GM18519 (cell line): Measurements from ENCODE around the gene HSPB6.
A peak's percentile ranks its signal among the peaks of the same experiment; 100 is the strongest.
"Not testable (repeated sequence)": the region's sequence is repeated elsewhere in the genome, so short reads cannot be mapped to it uniquely, and the experiment has no call there.

Experiments
- ATAC-seq: cut with Tn5 transposase; IDR thresholded peaks from one replicate; pipeline ENCODE4 v1.9.1; 2021; ENCODE audit warnings: mild to moderate bottlenecking, moderate library complexity; ENCODE audit not compliant: unreplicated experiment, low FRiP score

The HSPB6 gene

DNA sequence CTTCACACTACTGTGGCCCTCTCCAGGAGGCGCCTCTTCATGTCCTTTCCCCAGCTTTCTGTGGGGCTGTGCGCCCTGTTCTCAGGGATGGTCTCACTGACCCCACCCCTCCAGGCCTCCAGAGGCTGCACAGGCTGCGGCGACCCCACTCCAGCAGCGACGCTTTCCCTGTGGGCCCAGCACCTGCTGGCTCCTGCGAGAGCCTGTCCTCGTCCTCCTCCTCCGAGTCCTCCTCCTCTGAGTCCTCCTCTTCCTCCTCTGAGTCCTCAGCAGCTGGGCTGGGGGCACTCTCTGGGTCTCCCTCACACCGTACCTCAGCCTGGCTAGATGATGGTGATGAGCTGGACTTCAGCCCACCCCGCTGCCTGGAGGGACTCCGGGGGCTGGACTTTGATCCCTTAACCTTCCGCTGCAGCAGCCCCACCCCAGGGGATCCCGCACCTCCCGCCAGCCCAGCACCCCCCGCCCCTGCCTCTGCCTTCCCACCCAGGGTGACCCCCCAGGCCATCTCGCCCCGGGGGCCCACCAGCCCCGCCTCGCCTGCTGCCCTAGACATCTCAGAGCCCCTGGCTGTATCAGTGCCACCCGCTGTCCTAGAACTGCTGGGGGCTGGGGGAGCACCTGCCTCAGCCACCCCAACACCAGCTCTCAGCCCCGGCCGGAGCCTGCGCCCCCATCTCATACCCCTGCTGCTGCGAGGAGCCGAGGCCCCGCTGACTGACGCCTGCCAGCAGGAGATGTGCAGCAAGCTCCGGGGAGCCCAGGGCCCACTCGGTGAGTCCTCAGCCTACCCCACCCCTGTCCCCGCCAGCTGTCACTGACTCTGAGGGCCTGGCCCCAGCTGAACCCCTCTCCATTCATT, 29.7 kb upstream of the HSPB6 start:
- no peak for ATAC-seq

DNA sequence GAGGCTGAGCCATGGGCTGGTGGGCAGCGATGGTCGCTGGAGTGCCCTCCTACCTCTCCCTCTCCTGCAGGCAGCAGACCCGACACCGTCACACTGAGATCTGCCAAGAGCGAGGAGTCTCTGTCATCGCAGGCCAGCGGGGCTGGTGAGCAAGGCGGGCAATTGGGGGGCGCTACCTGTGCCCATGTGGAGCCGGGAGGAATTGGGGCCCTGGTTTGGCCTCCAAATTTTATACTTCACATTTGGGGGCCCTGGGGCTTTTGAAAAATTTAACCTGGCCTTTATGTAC, 28.5 kb upstream of the HSPB6 start:
- ATAC-seq = no peak

DNA sequence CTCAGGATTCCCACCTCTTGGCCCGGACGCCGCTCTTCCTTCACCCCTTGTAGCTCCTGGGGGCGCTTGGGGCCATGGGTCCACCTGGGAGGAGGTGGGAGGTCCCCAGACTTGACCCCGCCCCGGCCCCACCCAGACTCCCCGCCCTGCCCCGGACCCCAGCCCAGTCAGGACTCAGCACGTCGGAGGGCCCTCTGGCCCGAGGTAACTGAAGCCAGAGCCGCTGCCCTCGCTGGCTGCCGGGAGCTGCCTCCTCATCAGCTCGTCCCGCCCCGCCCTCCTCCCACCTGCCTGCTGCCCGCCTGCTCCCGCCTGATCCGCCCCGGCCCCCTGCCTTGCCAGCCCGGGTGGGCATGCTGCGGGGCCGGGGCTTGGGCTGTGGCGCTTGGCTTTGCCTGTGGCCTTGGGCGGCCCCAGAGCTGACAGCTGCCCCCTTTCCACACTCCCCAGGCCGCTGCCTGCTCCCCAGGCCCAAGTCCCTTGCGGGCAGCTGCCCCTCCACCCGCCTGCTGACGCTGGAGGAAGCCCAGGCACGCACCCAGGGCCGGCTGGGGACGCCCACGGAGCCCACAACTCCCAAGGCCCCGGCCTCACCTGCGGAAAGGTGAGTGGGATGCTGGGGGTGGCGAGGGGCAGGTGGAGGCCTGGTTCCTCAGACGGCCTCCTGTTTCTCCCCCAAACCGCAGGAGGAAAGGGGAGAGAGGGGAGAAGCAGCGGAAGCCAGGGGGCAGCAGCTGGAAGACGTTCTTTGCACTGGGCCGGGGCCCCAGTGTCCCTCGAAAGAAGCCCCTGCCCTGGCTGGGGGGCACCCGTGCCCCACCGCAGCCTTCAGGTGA, 27.9 kb upstream of the HSPB6 start:
- no peak for ATAC-seq

DNA sequence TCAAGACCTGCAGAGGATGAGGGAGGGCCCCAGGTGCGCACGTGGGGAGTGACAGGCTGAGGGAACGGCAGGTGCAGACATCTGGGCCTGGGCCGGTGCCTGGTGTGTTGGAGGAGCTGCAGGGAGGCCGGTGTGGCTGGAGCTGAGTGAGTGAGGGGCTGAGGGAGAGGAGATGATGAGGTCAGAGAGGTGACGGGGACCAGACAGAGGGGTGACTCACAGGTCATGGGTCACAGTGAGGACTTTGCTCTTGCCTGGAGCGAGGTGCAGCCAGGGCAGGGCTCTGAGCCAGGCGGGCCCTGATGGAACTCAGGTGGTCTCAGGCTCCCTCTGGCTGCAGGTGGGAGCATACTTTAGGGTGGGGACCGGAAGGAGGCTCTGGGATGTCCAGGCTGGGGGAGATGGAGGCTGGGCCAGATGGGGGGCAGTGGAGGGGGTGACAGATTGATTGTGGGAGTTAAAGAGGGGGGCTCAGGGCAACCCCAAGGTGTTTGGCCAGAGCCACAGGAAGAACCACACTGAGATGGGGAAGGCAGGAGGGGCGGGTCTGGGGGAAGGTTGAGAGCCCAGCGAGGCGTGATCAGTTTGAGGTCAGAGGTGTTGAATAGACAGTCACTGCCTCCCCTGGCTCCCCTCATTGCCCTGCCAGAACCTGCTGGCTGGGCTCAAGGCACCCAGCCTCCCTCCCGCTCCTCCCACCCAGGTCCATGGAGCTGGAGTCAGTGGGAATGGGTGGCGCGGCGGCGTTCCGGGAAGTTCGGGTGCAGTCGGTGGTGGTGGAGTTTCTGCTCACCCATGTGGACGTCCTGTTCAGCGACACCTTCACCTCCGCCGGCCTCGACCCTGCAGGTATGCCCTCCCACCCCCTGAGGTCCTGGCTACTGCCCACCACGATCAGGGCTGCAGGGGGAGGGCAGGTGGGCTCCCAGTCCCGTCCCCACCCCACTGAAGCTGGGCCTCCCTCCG, 26.9 kb upstream of the HSPB6 start:
- no peak for ATAC-seq

DNA sequence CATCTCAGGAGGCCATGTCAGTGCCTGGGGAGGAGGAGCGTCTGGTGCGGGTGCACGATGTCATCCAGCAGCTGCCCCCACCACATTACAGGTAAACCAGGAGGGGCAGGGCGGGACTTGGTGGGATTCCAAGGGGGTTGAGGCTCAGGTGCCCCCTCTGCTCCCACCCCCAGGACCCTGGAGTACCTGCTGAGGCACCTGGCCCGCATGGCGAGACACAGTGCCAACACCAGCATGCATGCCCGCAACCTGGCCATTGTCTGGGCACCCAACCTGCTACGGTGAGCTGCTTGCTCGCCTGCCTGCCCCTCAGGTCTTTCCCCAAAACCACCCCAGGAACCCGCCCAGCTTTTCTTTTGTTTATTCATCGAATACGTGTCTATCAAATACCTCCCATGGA, 25.8 kb upstream of the HSPB6 start:
- ATAC-seq = no peak

DNA sequence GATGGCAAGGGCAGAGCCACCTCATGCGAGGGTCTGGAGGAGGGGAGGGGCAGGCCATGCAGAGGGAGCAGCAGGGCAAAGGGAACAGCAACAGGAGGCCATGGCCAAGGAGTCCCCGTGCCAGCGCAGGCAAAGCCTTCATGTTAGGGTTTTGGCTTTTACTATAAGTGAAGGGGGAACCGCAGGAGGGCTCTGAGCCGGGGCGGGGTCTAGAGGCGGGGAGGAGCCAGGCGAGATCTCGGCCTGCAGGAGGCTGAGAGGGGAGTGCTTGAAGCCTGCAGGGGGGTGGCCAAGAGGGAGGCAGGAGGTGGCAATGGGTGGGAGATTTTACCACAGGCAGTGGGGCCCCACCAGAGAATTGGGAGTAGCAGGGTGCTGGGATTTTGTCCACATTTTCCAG, 24.8 kb upstream of the HSPB6 start:
- no peak for ATAC-seq

DNA sequence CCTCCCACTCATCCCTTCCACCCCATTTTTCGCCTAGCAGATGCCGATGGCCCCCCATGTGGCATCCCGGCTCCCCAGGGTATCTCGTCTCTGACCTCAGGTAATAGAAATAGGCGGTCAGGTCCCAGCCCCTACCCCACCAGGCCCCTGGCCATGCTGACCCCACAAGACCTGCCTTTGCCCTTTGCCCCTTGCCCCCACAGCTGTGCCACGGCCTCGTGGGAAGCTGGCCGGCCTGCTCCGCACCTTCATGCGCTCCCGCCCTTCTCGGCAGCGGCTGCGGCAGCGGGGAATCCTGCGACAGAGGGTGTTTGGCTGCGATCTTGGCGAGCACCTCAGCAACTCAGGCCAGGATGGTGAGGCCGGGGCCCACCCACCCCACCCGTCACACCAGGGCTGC, 23.9 kb upstream of the HSPB6 start:
- ATAC-seq = no peak

DNA sequence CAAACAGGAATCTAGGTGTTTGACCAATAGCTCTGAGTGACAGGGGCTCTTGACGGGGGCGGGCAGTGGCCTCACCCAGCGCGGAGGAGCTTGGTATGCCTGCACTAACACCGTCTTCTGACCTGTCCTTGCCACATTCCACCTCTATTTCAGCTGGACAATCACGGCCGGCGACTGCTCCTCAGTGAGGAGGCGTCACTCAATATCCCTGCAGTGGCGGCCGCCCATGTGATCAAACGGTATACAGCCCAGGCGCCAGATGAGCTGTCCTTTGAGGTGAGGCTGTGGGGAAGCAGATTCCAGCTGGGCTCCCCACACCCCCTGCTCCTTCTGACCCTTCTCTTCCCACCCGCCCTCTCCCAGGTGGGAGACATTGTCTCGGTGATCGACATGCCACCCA, 23.2 kb upstream of the HSPB6 start:
- ATAC-seq = no peak

DNA sequence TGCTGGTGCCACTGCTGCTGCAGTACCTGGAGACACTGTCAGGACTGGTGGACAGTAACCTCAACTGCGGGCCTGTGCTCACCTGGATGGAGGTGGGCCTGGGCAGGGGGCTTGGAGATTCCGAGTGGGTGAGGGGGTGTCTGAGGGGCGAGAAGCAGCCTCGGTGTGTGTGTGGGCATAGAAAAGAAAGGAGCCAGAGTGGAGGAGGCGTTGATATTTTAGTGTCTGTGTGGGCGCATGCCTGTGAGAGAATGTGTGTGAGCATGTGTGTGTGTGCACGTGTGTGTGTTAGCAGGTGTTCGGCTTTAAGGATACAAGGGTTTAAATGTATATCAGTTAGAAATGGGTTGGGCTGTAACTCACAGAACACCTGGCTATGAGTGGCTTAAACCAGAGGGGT, 22.2 kb upstream of the HSPB6 start:
- no peak for ATAC-seq

DNA sequence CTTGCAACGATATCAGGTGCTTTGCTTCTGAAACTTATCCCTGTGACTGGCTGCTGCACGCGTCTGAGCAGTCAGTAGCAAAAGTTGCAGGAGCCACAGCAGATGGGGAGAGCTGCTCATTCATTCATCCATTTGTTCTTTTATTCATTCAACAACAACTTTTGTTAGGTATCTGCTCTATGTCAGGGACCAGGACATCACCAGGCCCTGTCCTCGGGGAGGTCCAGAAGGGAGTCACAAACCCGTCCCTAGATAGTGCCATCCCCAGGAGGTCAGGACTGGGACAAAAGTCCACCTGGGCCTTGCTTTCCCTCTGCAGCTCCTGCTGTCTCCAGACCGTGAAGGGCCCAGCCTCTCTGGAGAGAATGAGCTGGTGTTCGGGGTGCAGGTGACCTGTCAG, 21.1 kb upstream of the HSPB6 start:
- ATAC-seq = no peak

DNA sequence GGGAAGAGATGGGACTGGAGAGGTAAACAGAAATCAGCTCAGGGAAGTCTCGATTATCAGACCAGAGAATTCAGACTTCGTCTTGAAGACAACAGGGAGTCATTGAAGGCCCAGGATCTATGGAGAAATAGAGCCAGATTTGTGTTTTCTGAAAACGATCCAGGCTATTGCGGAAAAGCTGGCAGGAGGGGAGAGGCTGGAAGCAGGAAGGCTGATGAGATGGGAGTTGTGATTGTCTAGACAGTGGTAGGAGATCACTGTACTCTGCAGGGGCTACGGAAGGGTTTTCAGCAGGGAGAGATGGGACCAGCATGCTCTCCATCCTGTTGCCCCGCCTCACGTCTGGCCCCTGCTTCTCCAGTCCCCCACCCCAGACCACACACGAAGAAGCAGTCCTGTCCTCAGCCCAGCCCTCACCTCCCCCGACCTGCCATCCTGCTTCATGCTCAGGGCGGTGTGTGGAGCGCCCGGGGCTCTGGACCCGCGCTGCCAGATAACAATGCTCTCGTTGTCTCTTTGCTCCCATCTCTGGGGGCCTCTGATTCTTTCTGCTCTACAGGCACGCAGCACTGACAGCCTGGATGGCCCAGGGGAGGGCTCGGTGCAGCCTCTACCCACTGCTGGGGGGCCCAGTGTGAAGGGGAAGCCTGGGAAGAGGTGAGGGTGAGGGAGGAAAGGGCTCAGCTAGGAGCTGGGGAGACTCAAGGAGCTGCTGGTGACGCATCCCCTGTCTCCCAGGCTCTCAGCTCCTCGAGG, 20.4 kb upstream of the HSPB6 start:
- ATAC-seq = no peak

DNA sequence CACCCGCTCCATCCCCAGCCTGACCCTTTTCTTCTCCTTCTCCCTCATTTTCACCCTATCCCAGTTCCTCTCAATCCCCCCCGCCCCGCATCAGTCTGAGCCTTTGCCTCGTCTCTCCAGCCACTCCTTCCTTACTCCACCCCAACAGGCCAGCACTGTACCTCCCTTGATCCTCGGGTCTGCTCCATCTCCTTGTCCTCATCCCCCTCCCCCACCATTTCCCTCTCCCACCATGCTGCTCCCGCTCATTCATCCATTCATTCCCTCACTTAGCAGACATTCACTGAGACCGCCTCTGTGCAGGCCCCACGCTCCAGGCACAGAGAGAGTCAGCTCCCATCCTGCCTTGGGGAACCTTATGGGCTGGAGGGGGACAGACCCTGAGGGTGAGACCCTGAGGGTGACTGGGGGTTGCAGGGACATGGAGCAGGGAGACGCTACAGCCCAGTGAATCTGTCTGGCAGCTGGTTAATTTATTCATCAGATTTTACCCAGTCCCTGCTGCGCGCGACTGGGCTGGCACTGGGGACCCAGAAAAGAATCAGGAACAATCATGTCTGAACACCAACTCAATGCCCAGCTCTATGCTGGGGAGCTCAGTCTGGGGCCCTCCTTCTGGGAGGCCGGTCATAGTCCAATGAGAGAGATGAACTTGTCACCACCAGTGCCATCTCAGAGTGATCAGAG, 19.4 kb upstream of the HSPB6 start:
- ATAC-seq = no peak

DNA sequence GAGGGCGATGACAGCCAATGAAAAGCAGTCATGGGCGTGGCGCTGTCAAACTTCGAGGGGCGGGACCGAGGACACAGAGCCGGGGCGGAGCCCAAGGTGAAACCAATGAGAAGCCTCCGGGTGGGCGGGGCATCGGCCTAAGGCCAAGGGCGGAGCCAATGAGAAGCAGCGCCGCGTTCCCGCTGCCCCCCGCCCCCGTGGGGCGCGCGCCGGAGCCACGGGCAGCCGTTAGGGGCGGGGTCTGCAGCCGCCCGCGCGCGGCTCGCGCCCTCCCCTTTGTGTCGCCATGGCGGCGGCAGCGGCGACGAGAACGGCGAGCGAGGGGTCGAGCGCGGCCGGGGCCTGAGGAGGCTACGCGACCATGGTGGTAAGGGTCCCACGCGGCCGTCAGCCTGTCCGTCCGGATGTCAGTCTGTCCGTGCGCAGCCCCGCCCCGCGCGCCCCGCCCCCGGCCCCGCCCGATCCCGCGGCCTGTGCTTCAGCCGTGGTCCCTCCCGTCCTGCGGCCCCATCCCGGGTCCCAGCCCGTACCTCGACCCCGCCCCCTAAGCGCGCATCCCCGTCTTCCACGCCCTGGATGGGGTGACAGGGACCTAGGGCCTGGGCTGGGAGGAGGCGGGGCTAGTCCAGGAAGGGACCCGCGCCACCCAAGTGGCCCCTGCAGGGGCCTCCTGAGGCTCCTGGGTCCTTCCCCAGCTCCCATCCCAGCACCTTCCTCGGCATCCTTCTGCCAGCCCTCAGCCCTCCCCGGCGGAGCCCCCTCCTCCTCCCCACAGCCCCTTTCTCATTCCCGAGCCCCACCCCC, 18.7 kb upstream of the HSPB6 start, which contains the start of gene ARHGAP33:
ARHGAP33 (plus strand) TSS at position 267 of the 804 bp plus-strand sequence; CDS start at position 362, 95 bp downstream.
- peak; percentile 84 for ATAC-seq

DNA sequence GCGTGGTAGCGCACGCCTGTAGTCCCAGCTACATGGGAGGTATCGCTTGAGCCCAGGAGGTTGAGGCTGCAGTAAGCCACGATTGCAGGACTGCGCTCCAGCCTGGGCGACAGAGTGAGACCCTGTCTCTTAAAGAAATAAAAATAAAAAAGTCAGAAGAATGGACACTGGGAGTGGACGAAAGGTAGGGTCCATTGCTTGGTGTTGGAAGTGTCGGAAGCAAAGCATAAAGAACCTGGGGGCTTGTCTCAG, 18.1 kb upstream of the HSPB6 start:
- no peak for ATAC-seq

DNA sequence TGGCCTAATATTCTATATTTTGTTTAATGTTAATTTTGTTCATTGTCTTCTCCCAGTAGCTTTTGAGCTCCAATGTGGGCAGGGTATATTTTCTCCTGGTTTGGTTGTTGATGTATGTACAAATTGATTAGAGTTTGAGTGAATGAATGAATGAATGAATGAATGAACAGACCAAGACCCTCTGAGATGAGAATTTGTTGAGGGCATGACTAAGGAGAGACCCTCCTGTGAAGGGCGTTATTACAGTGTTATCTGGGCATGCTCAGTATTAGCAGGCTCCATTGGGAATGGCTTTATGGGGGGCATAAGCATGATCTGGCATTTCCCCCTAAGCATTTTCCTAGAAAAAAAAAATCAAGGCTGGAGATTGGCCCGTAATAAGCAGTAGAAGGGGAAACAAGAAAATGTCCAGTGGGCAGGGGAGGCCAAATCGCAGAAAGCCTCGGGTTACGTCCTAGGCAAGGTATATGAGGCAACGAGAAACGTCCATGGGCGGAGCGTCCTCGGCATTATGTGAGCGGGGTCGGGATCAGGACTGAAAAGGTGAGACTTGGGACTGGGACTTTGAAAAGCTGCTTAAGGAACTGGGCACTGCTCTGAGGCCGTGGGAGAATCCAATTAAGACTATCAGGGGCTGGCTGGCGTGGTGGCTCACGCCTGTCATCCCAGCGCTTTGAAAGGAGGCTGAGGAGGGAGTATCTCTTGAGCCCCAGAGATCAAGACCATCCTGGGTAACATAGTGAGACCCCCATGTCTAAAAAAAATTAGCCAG, 17.6 kb upstream of the HSPB6 start:
- no peak for ATAC-seq

DNA sequence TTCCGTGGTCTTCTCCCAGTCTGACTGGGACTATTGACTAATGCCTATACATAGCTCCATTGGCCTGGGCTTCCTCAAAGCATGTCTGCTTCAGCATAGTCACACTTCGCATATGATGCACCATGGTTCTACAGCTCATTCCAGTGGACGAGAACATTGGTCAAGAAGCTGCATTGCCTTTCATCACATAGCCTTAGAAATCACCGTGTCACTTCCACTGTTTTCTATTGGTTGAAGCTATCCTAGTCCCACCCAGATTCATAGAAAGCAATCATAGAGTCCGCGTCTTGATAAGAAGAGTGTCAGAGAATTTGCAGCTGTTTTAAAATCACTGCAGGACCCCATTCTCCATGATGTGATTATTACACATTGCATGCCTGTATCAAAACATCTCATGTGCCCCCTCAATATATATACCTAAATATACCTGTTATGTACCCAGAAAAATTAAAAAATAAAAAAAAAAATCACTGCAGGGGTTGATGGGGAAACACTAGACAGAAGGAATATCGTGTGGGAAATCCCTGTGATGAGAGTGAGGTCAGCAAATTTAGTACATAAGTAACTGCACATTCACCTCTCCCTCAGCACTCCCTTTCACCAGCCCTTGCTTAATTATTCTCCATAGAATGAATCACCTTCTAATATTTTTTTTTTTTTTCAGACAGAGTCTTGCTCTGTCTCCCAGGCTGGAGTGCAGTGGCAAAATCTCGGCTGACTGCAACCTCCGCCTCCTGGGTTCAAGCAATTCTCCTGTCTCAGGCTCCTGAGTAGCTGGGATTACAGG, 16.4 kb upstream of the HSPB6 start:
- no peak for ATAC-seq

DNA sequence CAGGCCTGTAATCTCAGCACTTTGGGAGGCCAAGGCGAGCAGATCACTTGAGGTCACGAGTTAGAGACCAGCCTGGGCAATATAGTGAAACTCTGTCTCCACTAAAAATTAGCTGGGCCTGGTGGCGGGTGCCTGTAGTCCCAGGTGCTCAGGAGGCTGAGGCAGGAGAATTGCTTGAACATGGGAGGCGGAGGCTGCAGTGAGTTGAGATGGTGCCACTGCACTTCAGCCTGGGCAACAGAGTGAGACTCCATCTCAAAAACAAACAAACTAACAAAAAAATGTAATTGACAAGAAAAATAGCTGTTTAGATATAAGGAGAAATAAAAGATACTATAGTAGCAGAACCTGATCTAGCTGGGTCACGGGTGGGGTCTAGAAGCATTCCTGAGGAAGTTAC, 15.5 kb upstream of the HSPB6 start:
- ATAC-seq = not testable (repeated sequence)

DNA sequence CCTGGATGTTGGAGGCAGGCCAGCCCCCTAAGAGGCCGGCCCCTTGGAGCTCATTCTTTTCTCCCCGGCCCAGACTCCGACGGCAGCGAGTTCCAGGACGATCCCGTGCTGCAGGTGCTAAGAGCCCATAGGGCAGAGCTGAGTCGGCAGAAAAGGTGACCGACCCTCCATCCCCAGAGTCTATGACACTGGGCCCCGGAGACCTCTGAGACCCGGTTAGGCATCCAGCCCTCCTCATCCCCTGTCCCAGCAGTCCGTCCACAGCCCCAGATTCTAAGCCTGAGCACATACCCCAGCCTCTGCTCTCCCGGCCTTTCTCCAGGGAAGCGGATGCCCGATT, 11.2 kb upstream of the HSPB6 start:
- ATAC-seq = no peak
